Measurements from ENCODE around the gene KCNK10. TPM values are rescaled to one million over a fixed set of nuclear protein-coding genes. Genes with fewer than 3 reads are reported as not detected.

The KCNK10 gene
- total RNA-seq, 1 donor from 2014 or later, result 0.09 TPM

- no peak for TF ChIP-seq CTCF (IDR thresholded peaks at IDR 0.05)
- no peaks in the 10 kb centered on the region for H3K9me3 ChIP-seq
- H3K36me3 ChIP-seq, result no peaks in the 10 kb centered on the region
- intact Hi-C loops (cut with DNase I), result no loop called here
- H3K27me3 ChIP-seq, result no peaks in the 10 kb centered on the region
- ATAC-seq (no peak), DNase-seq (no peak)
- no peaks in the 10 kb centered on the region for H3K4me1 ChIP-seq
- H3K27ac ChIP-seq, result no peak overlapping the region
- H3K4me3 ChIP-seq, result no peak overlapping the region
Observed at GRCh38 chr14:88276923-88277596, 46.0 kb downstream of the KCNK10 start.

GRCh38 chr14:88272390-88273269 lies 50.4 kb downstream of the KCNK10 start:
- H3K9me3 ChIP-seq, result no peaks in the 10 kb centered on the region
- DNase-seq (no peak), ATAC-seq (no peak)
- H3K27me3 ChIP-seq, result no peaks in the 10 kb centered on the region
- H3K4me1 ChIP-seq, result no peaks in the 10 kb centered on the region
- no peaks in the 10 kb centered on the region for H3K36me3 ChIP-seq
- H3K4me3 ChIP-seq, result no peak overlapping the region
- no peak overlapping the region for H3K27ac ChIP-seq
- intact Hi-C loops (cut with DNase I), result no loop called here
- TF ChIP-seq CTCF (IDR thresholded peaks at IDR 0.05), result no peak

- ATAC-seq, result no peak
- intact Hi-C loops (cut with DNase I), result no loop called here
- no peak overlapping the region for H3K27ac ChIP-seq
Observed at GRCh38 chr14:88271205-88271604, 51.9 kb downstream of the KCNK10 start.

GRCh38 chr14:88270776-88271175 lies 52.3 kb downstream of the KCNK10 start:
- Histone ChIP-seq H3K27me3 (no peaks in the 10 kb centered on the region), H3K36me3 (no peaks in the 10 kb centered on the region), H3K27ac (no peak overlapping the region), H3K9me3 (no peaks in the 10 kb centered on the region), H3K4me1 (no peaks in the 10 kb centered on the region), H3K4me3 (no peak overlapping the region)
- TF ChIP-seq CTCF (IDR thresholded peaks at IDR 0.05), result no peak
- intact Hi-C loops (cut with DNase I), result no loop called here
- no peak for DNase-seq
- no peak for ATAC-seq

More at GRCh38 chr14:88271205-88271604, 51.9 kb downstream of the KCNK10 start:
- H3K36me3 ChIP-seq, result no peaks in the 10 kb centered on the region
- DNase-seq, result no peak
- no peak for TF ChIP-seq CTCF (IDR thresholded peaks at IDR 0.05)
- H3K9me3 ChIP-seq, result no peaks in the 10 kb centered on the region
- H3K27me3 ChIP-seq, result no peaks in the 10 kb centered on the region
- H3K4me1 ChIP-seq, result no peaks in the 10 kb centered on the region
- H3K4me3 ChIP-seq, result no peak overlapping the region

- Histone ChIP-seq H3K27ac (no peak overlapping the region), H3K4me3 (no peak overlapping the region), H3K4me1 (no peaks in the 10 kb centered on the region), H3K36me3 (no peaks in the 10 kb centered on the region), H3K9me3 (no peaks in the 10 kb centered on the region), H3K27me3 (no peaks in the 10 kb centered on the region)
- DNase-seq (no peak), ATAC-seq (no peak)
- TF ChIP-seq CTCF (IDR thresholded peaks at IDR 0.05), result no peak
- intact Hi-C loops (cut with DNase I), result no loop called here
Observed at GRCh38 chr14:88269806-88270420, 53.2 kb downstream of the KCNK10 start.

Measured in upper lobe of right lung (tissue), 1 donor.